Liver (tissue), 9 donors: ENCODE measurements around the gene FCF1. TPM values are rescaled to one million over a fixed set of nuclear protein-coding genes. Genes with fewer than 3 reads are reported as not detected.

Source experiments
- DNase-seq: peaks from one replicate; pipeline ENCODE4 v3.0.0-alpha.2; 2017; ENCODE audit warnings: low spot score
- H3K27ac ChIP-seq, 2 donors: one replicate each; pipeline ENCODE4 v1.7.0; 2013; ENCODE audit warnings: inconsistent platforms in 2 of 2, low read length in 2 of 2, control low read depth in 1 of 2, low read depth in 1 of 2, mild to moderate bottlenecking in 1 of 2
- H3K27me3 ChIP-seq, 4 donors: one replicate each; pipeline versions ENCODE4 v1.6.1 to v1.7.0; 2013; ENCODE audit warnings: low read length in 3 of 4, inconsistent platforms in 1 of 4, mild to moderate bottlenecking in 1 of 4, moderate library complexity in 1 of 4; ENCODE audit not compliant: control insufficient read depth in 4 of 4, insufficient read depth in 4 of 4
- H3K36me3 ChIP-seq, 4 donors: one replicate each; pipeline versions ENCODE4 v1.6.1 to v1.7.0; 2013; ENCODE audit warnings: low read length in 3 of 4, mild to moderate bottlenecking in 3 of 4, low read depth in 1 of 4, moderate library complexity in 1 of 4; ENCODE audit not compliant: control insufficient read depth in 4 of 4, insufficient read depth in 3 of 4
- H3K4me1 ChIP-seq, 4 donors: one replicate each; pipeline versions ENCODE4 v1.6.1 to v1.7.0; 2013; ENCODE audit warnings: low read length in 3 of 4, mild to moderate bottlenecking in 3 of 4, moderate library complexity in 1 of 4; ENCODE audit not compliant: control insufficient read depth in 4 of 4, insufficient read depth in 4 of 4
- H3K4me3 ChIP-seq, 3 donors: one replicate each; pipeline versions ENCODE4 v1.6.1 to v1.7.0; 2013; ENCODE audit warnings: low read length in 3 of 3, control low read depth in 1 of 3, low read depth in 1 of 3, mild to moderate bottlenecking in 1 of 3
- H3K9ac ChIP-seq, 2 donors: one replicate each; pipeline ENCODE4 v1.7.0; 2013; ENCODE audit warnings: low read length in 2 of 2, mild to moderate bottlenecking in 2 of 2, moderate library complexity in 2 of 2, control low read depth in 1 of 2, low read depth in 1 of 2
- H3K9me3 ChIP-seq, 4 donors: one replicate each; pipeline versions ENCODE4 v1.6.1 to v1.7.0; 2013; ENCODE audit warnings: low read length in 3 of 4; ENCODE audit not compliant: control insufficient read depth in 4 of 4
- EGR1 ChIP-seq, 2 donors: IDR thresholded peaks; 2 replicates each; pipeline ENCODE4 v1.6.1; 2016 to 2018; ENCODE audit warnings: antibody characterized with exemption in 2 of 2, low read depth in 2 of 2
- FOXA1 ChIP-seq: IDR thresholded peaks from 2 replicates; pipeline ENCODE4 v1.6.1; 2016; ENCODE audit warnings: antibody characterized with exemption
- GABPA ChIP-seq, 2 donors: IDR thresholded peaks in 1 of 2; conservative IDR thresholded peaks in 1 of 2; 2 replicates each; pipeline ENCODE4 v1.6.1; 2016; ENCODE audit warnings: antibody characterized with exemption in 2 of 2, mild to moderate bottlenecking in 1 of 2, moderate library complexity in 1 of 2
- HNF4A ChIP-seq, 2 donors: conservative IDR thresholded peaks; 2 replicates each; pipeline ENCODE4 v1.6.1; 2016; ENCODE audit warnings: antibody characterized with exemption in 2 of 2, mild to moderate bottlenecking in 2 of 2
- HNF4G ChIP-seq: IDR thresholded peaks from 2 replicates; pipeline ENCODE4 v1.6.1; 2016; ENCODE audit warnings: antibody characterized with exemption
- JUND ChIP-seq, 2 donors: IDR thresholded peaks; 2 replicates each; pipeline ENCODE4 v1.6.1; 2016; ENCODE audit warnings: antibody characterized with exemption in 2 of 2
- NR2F2 ChIP-seq: IDR thresholded peaks from 2 replicates; pipeline ENCODE4 v1.6.1; 2016; ENCODE audit warnings: antibody characterized with exemption
- RAD21 ChIP-seq, 2 donors: IDR thresholded peaks; 2 replicates each; pipeline ENCODE4 v1.6.1; 2016; ENCODE audit warnings: antibody characterized with exemption in 2 of 2, mild to moderate bottlenecking in 2 of 2
- RXRA ChIP-seq, 2 donors: IDR thresholded peaks; 2 replicates each; pipeline ENCODE4 v1.6.1; 2017 to 2018; ENCODE audit warnings: antibody characterized with exemption in 2 of 2, mild to moderate bottlenecking in 1 of 2
- SP1 ChIP-seq: IDR thresholded peaks from 2 replicates; pipeline ENCODE4 v1.6.1; 2018; ENCODE audit warnings: antibody characterized with exemption, mild to moderate bottlenecking
- TAF1 ChIP-seq: conservative IDR thresholded peaks from 2 replicates; pipeline ENCODE4 v1.6.1; 2016; ENCODE audit warnings: antibody characterized with exemption, mild to moderate bottlenecking
- YY1 ChIP-seq: IDR thresholded peaks from 2 replicates; pipeline ENCODE4 v1.6.1; 2016; ENCODE audit warnings: antibody characterized with exemption, mild to moderate bottlenecking
- WGBS: extraction: QIAGEN DNeasy Blood & Tissue Kit; methylation state at CpG from one replicate; pipeline ENCODE4 v1.1.7; 2013; 5-methylcytosine and 5-hydroxymethylcytosine counted together
- polyA plus RNA-seq, 2 donors: library from polyadenylated mRNA; stranded (reverse) in 1 of 2; unstranded in 1 of 2; fragments of 200-250 nt in 1 of 2; fragments of >200 nt in 1 of 2; fragmentation: Nextera tagmentation in 1 of 2; extraction: Ambion mirVana in 1 of 2; gene quantifications; one replicate each; pipeline versions ENCODE4 v1.2.1 to v1.2.3, GENCODE V29; 2013 to 2015
- total RNA-seq, 2 donors: library from RNA; depleted of rRNA; stranded (reverse); fragments of >200 nt; gene quantifications; one replicate each; pipeline ENCODE4 v1.2.3, GENCODE V29; 2014
- TF ChIP-seq, protein P1 (sequence below): IDR thresholded peaks from 2 replicates; pipeline ENCODE4 v1.6.1; 2016; ENCODE audit warnings: antibody characterized with exemption, mild to moderate bottlenecking
- TF ChIP-seq, protein P2 (sequence below): IDR thresholded peaks from 2 replicates; pipeline ENCODE4 v1.6.1; 2016; ENCODE audit warnings: antibody characterized with exemption
- TF ChIP-seq, protein P3 (sequence below): fragments of 150-350 bp; IDR thresholded peaks from 2 replicates; pipeline ENCODE4 v1.5.1; 2017; ENCODE audit warnings: improper control_type of control experiment, low read depth, low read length; ENCODE audit not compliant: missing input control
- TF ChIP-seq, protein P4 (sequence below): IDR thresholded peaks from 2 replicates; pipeline ENCODE4 v1.6.1; 2016; ENCODE audit warnings: antibody characterized with exemption
- donor health status: healthy.
- donor health status: healthy.
- donor health status: healthy.
- donor health status: healthy.
- donor health status: healthy.

FCF1 gene
- total and polyA plus RNA-seq, 4 donors: 3.7 to 15.3 (median 13.6) TPM

DNA sequence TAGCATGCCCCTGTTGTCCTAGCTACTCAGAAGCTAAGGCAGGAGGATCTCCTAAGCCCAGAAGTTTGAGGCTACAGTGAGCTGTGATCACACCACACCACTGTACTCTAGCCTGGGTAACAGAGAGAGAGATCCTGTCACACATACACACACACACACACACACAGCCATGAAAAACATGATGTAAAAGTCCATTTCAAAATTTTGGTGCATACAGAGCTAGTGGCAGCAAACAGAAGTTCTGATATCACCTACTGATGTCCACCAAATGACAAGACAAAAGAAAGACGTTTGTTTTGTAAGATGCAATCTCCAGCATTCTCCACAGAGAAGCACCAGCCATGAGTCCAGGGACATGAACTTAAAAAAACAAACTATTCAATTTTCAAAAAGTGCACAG, 15.9 kb upstream of the FCF1 start:
- Histone ChIP-seq H3K27ac (no peak overlapping the region), H3K4me3 (no peak overlapping the region), H3K9me3 (no peaks in the 10 kb centered on the region), H3K36me3 (peaks cover 0 to 3% (median 0%) of the 10 kb centered on the region in 4 donors), H3K4me1 (no peaks in the 10 kb centered on the region), H3K9ac (no peak overlapping the region), H3K27me3 (no peaks in the 10 kb centered on the region)
- WGBS: 78% methylated on average over 1 of the region's 1 CpG
- TF ChIP-seq GABPA (IDR thresholded peaks at IDR 0.05 in 1 of 2, conservative IDR thresholded peaks at IDR 0.05 in 1 of 2) (no peak), RAD21 (IDR thresholded peaks at IDR 0.05) (no peak), JUND (IDR thresholded peaks at IDR 0.05) (no peak), RXRA (IDR thresholded peaks at IDR 0.05) (no peak), YY1 (no peak), HNF4A (conservative IDR thresholded peaks at IDR 0.05) (no peak), FOXA1 (no peak)
- TF ChIP-seq, protein P1, sequence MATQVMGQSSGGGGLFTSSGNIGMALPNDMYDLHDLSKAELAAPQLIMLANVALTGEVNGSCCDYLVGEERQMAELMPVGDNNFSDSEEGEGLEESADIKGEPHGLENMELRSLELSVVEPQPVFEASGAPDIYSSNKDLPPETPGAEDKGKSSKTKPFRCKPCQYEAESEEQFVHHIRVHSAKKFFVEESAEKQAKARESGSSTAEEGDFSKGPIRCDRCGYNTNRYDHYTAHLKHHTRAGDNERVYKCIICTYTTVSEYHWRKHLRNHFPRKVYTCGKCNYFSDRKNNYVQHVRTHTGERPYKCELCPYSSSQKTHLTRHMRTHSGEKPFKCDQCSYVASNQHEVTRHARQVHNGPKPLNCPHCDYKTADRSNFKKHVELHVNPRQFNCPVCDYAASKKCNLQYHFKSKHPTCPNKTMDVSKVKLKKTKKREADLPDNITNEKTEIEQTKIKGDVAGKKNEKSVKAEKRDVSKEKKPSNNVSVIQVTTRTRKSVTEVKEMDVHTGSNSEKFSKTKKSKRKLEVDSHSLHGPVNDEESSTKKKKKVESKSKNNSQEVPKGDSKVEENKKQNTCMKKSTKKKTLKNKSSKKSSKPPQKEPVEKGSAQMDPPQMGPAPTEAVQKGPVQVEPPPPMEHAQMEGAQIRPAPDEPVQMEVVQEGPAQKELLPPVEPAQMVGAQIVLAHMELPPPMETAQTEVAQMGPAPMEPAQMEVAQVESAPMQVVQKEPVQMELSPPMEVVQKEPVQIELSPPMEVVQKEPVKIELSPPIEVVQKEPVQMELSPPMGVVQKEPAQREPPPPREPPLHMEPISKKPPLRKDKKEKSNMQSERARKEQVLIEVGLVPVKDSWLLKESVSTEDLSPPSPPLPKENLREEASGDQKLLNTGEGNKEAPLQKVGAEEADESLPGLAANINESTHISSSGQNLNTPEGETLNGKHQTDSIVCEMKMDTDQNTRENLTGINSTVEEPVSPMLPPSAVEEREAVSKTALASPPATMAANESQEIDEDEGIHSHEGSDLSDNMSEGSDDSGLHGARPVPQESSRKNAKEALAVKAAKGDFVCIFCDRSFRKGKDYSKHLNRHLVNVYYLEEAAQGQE: no peak
- TF ChIP-seq, protein P2, sequence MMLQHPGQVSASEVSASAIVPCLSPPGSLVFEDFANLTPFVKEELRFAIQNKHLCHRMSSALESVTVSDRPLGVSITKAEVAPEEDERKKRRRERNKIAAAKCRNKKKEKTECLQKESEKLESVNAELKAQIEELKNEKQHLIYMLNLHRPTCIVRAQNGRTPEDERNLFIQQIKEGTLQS: no peak
- TF ChIP-seq, protein P3, sequence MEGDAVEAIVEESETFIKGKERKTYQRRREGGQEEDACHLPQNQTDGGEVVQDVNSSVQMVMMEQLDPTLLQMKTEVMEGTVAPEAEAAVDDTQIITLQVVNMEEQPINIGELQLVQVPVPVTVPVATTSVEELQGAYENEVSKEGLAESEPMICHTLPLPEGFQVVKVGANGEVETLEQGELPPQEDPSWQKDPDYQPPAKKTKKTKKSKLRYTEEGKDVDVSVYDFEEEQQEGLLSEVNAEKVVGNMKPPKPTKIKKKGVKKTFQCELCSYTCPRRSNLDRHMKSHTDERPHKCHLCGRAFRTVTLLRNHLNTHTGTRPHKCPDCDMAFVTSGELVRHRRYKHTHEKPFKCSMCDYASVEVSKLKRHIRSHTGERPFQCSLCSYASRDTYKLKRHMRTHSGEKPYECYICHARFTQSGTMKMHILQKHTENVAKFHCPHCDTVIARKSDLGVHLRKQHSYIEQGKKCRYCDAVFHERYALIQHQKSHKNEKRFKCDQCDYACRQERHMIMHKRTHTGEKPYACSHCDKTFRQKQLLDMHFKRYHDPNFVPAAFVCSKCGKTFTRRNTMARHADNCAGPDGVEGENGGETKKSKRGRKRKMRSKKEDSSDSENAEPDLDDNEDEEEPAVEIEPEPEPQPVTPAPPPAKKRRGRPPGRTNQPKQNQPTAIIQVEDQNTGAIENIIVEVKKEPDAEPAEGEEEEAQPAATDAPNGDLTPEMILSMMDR: no peak
- TF ChIP-seq, protein P4, sequence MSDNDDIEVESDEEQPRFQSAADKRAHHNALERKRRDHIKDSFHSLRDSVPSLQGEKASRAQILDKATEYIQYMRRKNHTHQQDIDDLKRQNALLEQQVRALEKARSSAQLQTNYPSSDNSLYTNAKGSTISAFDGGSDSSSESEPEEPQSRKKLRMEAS: no peak
- DNase-seq: no peak

DNA sequence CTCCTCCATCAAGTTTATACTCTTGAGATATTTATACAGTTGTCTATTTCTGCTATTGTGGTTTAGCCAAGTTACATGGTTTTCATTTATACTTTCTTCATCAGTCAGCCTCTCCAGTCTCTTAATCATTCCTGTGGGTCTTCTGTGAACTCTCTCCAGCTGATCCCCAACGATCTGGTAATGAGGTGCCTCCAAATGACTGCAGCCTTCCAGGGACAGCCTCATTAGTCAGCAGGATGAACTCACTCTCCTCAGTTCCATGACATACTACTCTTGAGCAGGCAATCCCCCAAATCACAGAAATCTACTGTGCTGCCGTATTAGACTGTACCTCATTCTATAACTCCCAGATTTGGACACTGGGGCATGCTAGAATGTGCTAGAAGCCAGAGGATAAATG, 15.4 kb upstream of the FCF1 start:
- Histone ChIP-seq H3K36me3 (peaks cover 0 to 3% (median 0%) of the 10 kb centered on the region in 4 donors), H3K27ac (no peak overlapping the region), H3K4me1 (no peaks in the 10 kb centered on the region), H3K27me3 (no peaks in the 10 kb centered on the region), H3K9me3 (no peaks in the 10 kb centered on the region), H3K9ac (no peak overlapping the region), H3K4me3 (no peak overlapping the region)
- no peak for DNase-seq
- 91% methylated on average over 2 of the region's 2 CpGs for WGBS
- TF ChIP-seq, protein P2: no peak
- no peak for TF ChIP-seq TAF1
- no peak for TF ChIP-seq NR2F2
- TF ChIP-seq JUND (IDR thresholded peaks at IDR 0.05): no peak
- TF ChIP-seq, protein P4: no peak
- no peak for TF ChIP-seq FOXA1
- no peak for TF ChIP-seq GABPA (IDR thresholded peaks at IDR 0.05 in 1 of 2, conservative IDR thresholded peaks at IDR 0.05 in 1 of 2)
- TF ChIP-seq SP1: no peak
- no peak for TF ChIP-seq YY1
- TF ChIP-seq RAD21 (IDR thresholded peaks at IDR 0.05): no peak
- no peak for TF ChIP-seq RXRA (IDR thresholded peaks at IDR 0.05)
- no peak for TF ChIP-seq HNF4G
- no peak for TF ChIP-seq EGR1 (IDR thresholded peaks at IDR 0.05; ENCODE audit: low read depth in 2 of 2)
